SK-N-SH treated with all-trans-retinoic acid at 6 μM for 48 hours (cell line): ENCODE data around the gene OR1L6.

ENCODE experiments used
- ATAC-seq: fragments of 200-7000 bp; cut with Tn5 transposase; 3 replicates; pipeline ENCODE4 v1.9.1; 2020; ENCODE audit warnings: mild to moderate bottlenecking, moderate library complexity
- ARNTL ChIP-seq: fragments of 450-650 bp; formaldehyde crosslinking; IDR thresholded peaks from 2 replicates; pipeline ENCODE4 v1.5.0; 2020; ENCODE audit warnings: low read depth, mild to moderate bottlenecking, moderate library complexity, borderline replicate concordance
- BACH2 ChIP-seq: fragments of 250-450 bp; sonication (Bioruptor Pico); IDR thresholded peaks from 2 replicates; pipeline ENCODE4 v1.9.0; 2021; ENCODE audit warnings: mild to moderate bottlenecking, borderline replicate concordance
- CREB5 ChIP-seq: fragments of 250-450 bp; sonication (Bioruptor Pico); IDR thresholded peaks from 2 replicates; pipeline ENCODE4 v1.5.1; 2020; ENCODE audit warnings: low read depth, mild to moderate bottlenecking, moderate library complexity
- CSDC2 ChIP-seq: fragments of 250-450 bp; sonication (Bioruptor Pico); IDR thresholded peaks from 2 replicates; pipeline ENCODE4 v1.5.0; 2020; ENCODE audit warnings: mild to moderate bottlenecking, moderate library complexity
- CSRNP3 ChIP-seq: fragments of 250-450 bp; sonication (Bioruptor Pico); IDR thresholded peaks from 2 replicates; pipeline ENCODE4 v1.5.1; 2021; ENCODE audit warnings: mild to moderate bottlenecking, moderate library complexity
- GLIS3 ChIP-seq: fragments of 250-450 bp; sonication (Bioruptor Pico); IDR thresholded peaks from 2 replicates; pipeline ENCODE4 v1.5.0; 2020; ENCODE audit warnings: mild to moderate bottlenecking, moderate library complexity
- OSR1 ChIP-seq: fragments of 250-450 bp; sonication (Bioruptor Pico); IDR thresholded peaks from 2 replicates; pipeline ENCODE4 v1.8.0; 2022; ENCODE audit warnings: moderate library complexity, mild to moderate bottlenecking, inconsistent platforms
- PATZ1 ChIP-seq: fragments of 250-450 bp; sonication (Bioruptor Pico); IDR thresholded peaks from 2 replicates; pipeline ENCODE4 v1.8.0; 2020; ENCODE audit warnings: mild to moderate bottlenecking, moderate library complexity, borderline replicate concordance
- POU6F1 ChIP-seq: fragments of 250-450 bp; sonication (Bioruptor Pico); IDR thresholded peaks from 2 replicates; pipeline ENCODE4 v1.8.0; 2021; ENCODE audit warnings: low read depth, mild to moderate bottlenecking, moderate library complexity, borderline replicate concordance
- PPARA ChIP-seq: fragments of 250-450 bp; sonication (Bioruptor Pico); IDR thresholded peaks from 2 replicates; pipeline ENCODE4 v1.5.0; 2020; ENCODE audit warnings: mild to moderate bottlenecking, borderline replicate concordance
- RARB ChIP-seq: fragments of 250-450 bp; sonication (Bioruptor Pico); IDR thresholded peaks from 2 replicates; pipeline ENCODE4 v1.8.0; 2021; ENCODE audit warnings: mild to moderate bottlenecking, moderate library complexity
- SNAI2 ChIP-seq: fragments of 250-450 bp; sonication (Bioruptor Pico); IDR thresholded peaks from 2 replicates; pipeline ENCODE4 v1.5.0; 2020; ENCODE audit warnings: mild to moderate bottlenecking, moderate library complexity
- TCF4 ChIP-seq: fragments of 250-450 bp; sonication (Bioruptor Pico); IDR thresholded peaks from 2 replicates; pipeline ENCODE4 v1.8.0; 2021; ENCODE audit warnings: mild to moderate bottlenecking, moderate library complexity, borderline replicate concordance
- TOX ChIP-seq: fragments of 250-450 bp; sonication (Bioruptor Pico); IDR thresholded peaks from 2 replicates; pipeline ENCODE4 v1.8.0; 2021; ENCODE audit warnings: mild to moderate bottlenecking, moderate library complexity, borderline replicate concordance
- TSHZ2 ChIP-seq: fragments of 250-450 bp; sonication (Bioruptor Pico); IDR thresholded peaks from 2 replicates; pipeline ENCODE4 v1.5.0; 2020; ENCODE audit warnings: mild to moderate bottlenecking, moderate library complexity
- ZC3H10 ChIP-seq: fragments of 250-450 bp; sonication (Bioruptor Pico); IDR thresholded peaks from 2 replicates; pipeline ENCODE4 v1.5.1; 2021; ENCODE audit warnings: mild to moderate bottlenecking, moderate library complexity
- ZFP3 ChIP-seq: fragments of 250-450 bp; sonication (Bioruptor Pico); IDR thresholded peaks from 2 replicates; pipeline ENCODE4 v1.5.0; 2020; ENCODE audit warnings: mild to moderate bottlenecking, moderate library complexity
- ZFP30 ChIP-seq: fragments of 450-650 bp; formaldehyde crosslinking; IDR thresholded peaks from 2 replicates; pipeline ENCODE4 v1.5.0; 2022; ENCODE audit warnings: mild to moderate bottlenecking, moderate library complexity
- ZNF565 ChIP-seq: fragments of 450-650 bp; formaldehyde crosslinking; conservative IDR thresholded peaks from 2 replicates; pipeline ENCODE4 v1.5.0; 2020; ENCODE audit warnings: low read depth, mild to moderate bottlenecking, moderate library complexity
- ZNF70 ChIP-seq: fragments of 450-650 bp; formaldehyde crosslinking; IDR thresholded peaks from 2 replicates; pipeline ENCODE4 v1.5.0; 2020; ENCODE audit warnings: mild to moderate bottlenecking, moderate library complexity
- ZNF8 ChIP-seq: fragments of 450-650 bp; formaldehyde crosslinking; IDR thresholded peaks from 2 replicates; pipeline ENCODE4 v1.5.0; 2020; ENCODE audit warnings: mild to moderate bottlenecking, moderate library complexity

OR1L6 gene

GRCh38 chr9:122742003-122742402 lies at the start of gene OR1L6:
OR1L6 (plus strand) TSS chr9:122742303; CDS start chr9:122749848, 7,545 bp downstream.
- TF ChIP-seq ZFP30 (CRISPR knock-in tag): no peak
- TF ChIP-seq ZNF8: no peak
- TF ChIP-seq PATZ1 (CRISPR knock-in tag): no peak
- no peak for TF ChIP-seq TOX (CRISPR knock-in tag)
- TF ChIP-seq GLIS3 (CRISPR knock-in tag): no peak
- TF ChIP-seq ZNF70: no peak

GRCh38 chr9:122695696-122696095 lies 46.4 kb upstream of the OR1L6 start:
- no peak for ATAC-seq

More at GRCh38 chr9:122742003-122742402, at the start of gene OR1L6:
- no peak for ATAC-seq

GRCh38 chr9:122718038-122718437 lies 24.1 kb upstream of the OR1L6 start:
- ATAC-seq: no peak
- no peak for TF ChIP-seq POU6F1
- TF ChIP-seq, all 23 proteins: peak for 0

More at GRCh38 chr9:122695696-122696095, 46.4 kb upstream of the OR1L6 start:
- TF ChIP-seq ARNTL (CRISPR knock-in tag): no peak
- TF ChIP-seq TOX (CRISPR knock-in tag): no peak
- no peak for TF ChIP-seq ZFP30 (CRISPR knock-in tag)
- TF ChIP-seq TCF4 (CRISPR knock-in tag): no peak
- TF ChIP-seq PATZ1 (CRISPR knock-in tag): no peak
- no peak for TF ChIP-seq ZNF70
- no peak for TF ChIP-seq BACH2 (CRISPR knock-in tag)
- no peak for TF ChIP-seq CSDC2
- no peak for TF ChIP-seq ZNF565 (CRISPR knock-in tag)
- TF ChIP-seq ZC3H10 (CRISPR knock-in tag): no peak
- TF ChIP-seq ZNF8: no peak
- TF ChIP-seq SNAI2 (CRISPR knock-in tag): no peak
- TF ChIP-seq TSHZ2 (CRISPR knock-in tag): no peak

GRCh38 chr9:122719218-122719617 lies 22.9 kb upstream of the OR1L6 start:
- ATAC-seq: no peak
- TF ChIP-seq TSHZ2 (CRISPR knock-in tag) (no peak), CREB5 (CRISPR knock-in tag) (no peak), ZNF8 (no peak), BACH2 (CRISPR knock-in tag) (no peak), ZFP30 (CRISPR knock-in tag) (no peak), ZFP3 (CRISPR knock-in tag) (no peak), TOX (CRISPR knock-in tag) (no peak), ZNF70 (no peak), SNAI2 (CRISPR knock-in tag) (no peak), RARB (CRISPR knock-in tag) (no peak), TCF4 (CRISPR knock-in tag) (no peak), CSDC2 (no peak), CSRNP3 (CRISPR knock-in tag) (no peak), ARNTL (CRISPR knock-in tag) (no peak), OSR1 (no peak), PPARA (CRISPR knock-in tag) (no peak), ZNF565 (CRISPR knock-in tag) (no peak)
